Mesothelial cell of epicardium (in vitro differentiated cells): ENCODE measurements around the gene TRIL. TPM values are rescaled to one million over a fixed set of nuclear protein-coding genes. Genes with fewer than 3 reads are reported as not detected.
A peak's percentile ranks its signal among the peaks of the same experiment; 100 is the strongest.

Source experiments
- DNase-seq, 2 experiments: peaks; one replicate each; pipeline ENCODE4 v3.0.0; 2021; ENCODE audit warnings: low spot score in 2 of 2; ENCODE audit not compliant: unreplicated experiment in 2 of 2
- H3K27ac Mint-ChIP-seq: 2 replicates; pipeline ENCODE4 v1.8.0; 2021; ENCODE audit warnings: mixed read lengths
- H3K27me3 Mint-ChIP-seq: 2 replicates; pipeline ENCODE4 v1.8.0; 2021; ENCODE audit warnings: low read depth, mixed read lengths
- H3K36me3 Mint-ChIP-seq: 2 replicates; pipeline ENCODE4 v1.8.0; 2021; ENCODE audit warnings: mixed read lengths
- H3K4me1 Mint-ChIP-seq: 2 replicates; pipeline ENCODE4 v1.8.0; 2021; ENCODE audit warnings: mixed read lengths
- H3K4me3 Mint-ChIP-seq: 2 replicates; pipeline ENCODE4 v1.8.0; 2021; ENCODE audit warnings: mild to moderate bottlenecking, moderate library complexity, mixed read lengths
- H3K9me3 Mint-ChIP-seq: 2 replicates; pipeline ENCODE4 v1.8.0; 2021; ENCODE audit warnings: mixed read lengths
- total RNA-seq: library from RNA; stranded (reverse); gene quantifications from 3 replicates; pipeline ENCODE4 v1.2.1, GENCODE V29; 2021
- TF ChIP-seq, protein P1 (sequence below): fragments of 200-600 bp; sonication (generic); IDR thresholded peaks from one replicate; pipeline ENCODE4 v1.5.0; 2021; ENCODE audit warnings: antibody characterized with exemption; ENCODE audit not compliant: unreplicated experiment

TRIL gene
- total RNA-seq, 1 donor from 2014 or later: 14.2 TPM

DNA sequence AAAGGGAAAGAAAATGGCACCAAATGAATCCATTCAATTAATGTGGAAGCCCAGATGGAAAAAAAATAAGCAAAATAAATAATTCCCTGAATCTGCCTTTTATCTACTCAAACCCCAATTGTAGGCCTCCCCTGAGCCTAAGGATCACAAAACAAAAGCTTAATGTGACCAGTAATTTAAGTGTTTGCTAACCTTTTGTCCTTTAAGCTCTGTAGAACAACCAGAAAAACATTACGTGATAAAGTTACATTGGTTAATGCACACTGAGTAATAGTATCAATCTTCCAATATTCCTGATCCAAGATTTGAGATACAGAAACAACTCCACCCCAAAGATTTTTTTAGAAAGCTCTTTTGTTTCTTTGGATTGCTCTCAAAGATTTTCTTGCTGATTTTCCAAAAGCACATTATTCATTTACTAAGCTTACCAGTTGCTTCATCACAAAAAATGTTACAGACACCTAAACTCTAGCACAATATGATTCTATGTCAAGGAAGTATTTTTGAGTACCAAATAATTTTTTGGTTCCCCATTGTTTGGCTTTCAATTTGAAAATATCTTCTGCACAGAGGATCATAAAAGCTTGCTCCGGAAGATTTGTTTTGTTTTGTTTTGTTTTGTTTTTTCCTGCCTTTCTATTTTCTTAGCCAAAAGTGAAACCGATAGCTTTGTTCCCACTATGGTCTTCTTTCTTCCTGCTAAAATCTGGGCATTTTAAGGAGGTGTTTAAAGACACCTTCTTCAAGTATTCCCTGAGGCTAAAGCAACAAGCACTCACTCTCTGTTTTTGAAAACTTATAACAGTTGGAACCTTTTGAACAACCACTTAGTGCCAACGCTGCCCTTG lies 54.2 kb downstream of the TRIL start:
- Mint-ChIP-seq H3K9me3 (no peaks in the 10 kb centered on the region), H3K27ac (peak overlapping the region; percentile 41), H3K27me3 (no peaks in the 10 kb centered on the region), H3K4me3 (no peak overlapping the region), H3K36me3 (no peaks in the 10 kb centered on the region), H3K4me1 (peaks cover 21% of the 10 kb centered on the region)
- TF ChIP-seq, protein P1, sequence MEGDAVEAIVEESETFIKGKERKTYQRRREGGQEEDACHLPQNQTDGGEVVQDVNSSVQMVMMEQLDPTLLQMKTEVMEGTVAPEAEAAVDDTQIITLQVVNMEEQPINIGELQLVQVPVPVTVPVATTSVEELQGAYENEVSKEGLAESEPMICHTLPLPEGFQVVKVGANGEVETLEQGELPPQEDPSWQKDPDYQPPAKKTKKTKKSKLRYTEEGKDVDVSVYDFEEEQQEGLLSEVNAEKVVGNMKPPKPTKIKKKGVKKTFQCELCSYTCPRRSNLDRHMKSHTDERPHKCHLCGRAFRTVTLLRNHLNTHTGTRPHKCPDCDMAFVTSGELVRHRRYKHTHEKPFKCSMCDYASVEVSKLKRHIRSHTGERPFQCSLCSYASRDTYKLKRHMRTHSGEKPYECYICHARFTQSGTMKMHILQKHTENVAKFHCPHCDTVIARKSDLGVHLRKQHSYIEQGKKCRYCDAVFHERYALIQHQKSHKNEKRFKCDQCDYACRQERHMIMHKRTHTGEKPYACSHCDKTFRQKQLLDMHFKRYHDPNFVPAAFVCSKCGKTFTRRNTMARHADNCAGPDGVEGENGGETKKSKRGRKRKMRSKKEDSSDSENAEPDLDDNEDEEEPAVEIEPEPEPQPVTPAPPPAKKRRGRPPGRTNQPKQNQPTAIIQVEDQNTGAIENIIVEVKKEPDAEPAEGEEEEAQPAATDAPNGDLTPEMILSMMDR: no peak
- no peak for DNase-seq

Other genes with a start within 250 kb of the TRIL start
- gene CPVL, start 188.2 kb upstream of the TRIL start, total RNA-seq: 10.7 to 11.4 TPM (median 11.1 TPM) in 3 replicates
- 6.9 to 8.0 TPM (median 7.0 TPM) in 3 replicates for gene CHN2, start 236.4 kb upstream of the TRIL start, total RNA-seq